ENCODE results near the gene ARRB1. TPM values are rescaled to one million over a fixed set of nuclear protein-coding genes. Genes with fewer than 3 reads are reported as not detected.

ARRB1 gene
- total RNA-seq, 1 donor from 2014 or later, result 53.8 TPM

DNA sequence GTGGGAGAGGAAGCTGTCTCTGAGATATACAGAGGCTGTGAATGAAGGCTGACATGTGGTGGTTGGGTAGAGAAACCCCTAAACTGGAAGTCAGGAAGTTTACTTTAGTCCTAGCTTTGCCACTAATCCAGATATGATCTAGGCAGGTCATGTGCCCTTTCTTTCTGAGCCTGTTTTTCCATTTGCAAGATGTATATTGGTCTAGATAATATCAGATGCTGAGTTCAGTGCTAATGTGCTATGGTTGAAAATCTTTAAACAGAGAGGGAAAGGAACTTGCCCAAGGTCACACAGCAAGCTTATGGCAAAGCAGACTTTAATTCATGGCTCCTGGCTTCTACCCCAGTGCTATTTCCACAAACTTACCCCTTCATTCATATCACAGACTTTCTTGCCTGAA lies 136.6 kb downstream of the ARRB1 start:
- Mint-ChIP-seq H3K36me3 (ENCODE audit: low read depth) (no peaks in the 10 kb centered on the region), H3K27me3 (ENCODE audit: low read depth) (peaks cover 66% of the 10 kb centered on the region), H3K27ac (ENCODE audit: unreplicated experiment) (no peak overlapping the region), H3K4me1 (no peaks in the 10 kb centered on the region), H3K9me3 (no peaks in the 10 kb centered on the region), H3K4me3 (no peak overlapping the region)
- no peak for DNase-seq (ENCODE audit: low read depth, low spot score)
- TF ChIP-seq, protein P1, sequence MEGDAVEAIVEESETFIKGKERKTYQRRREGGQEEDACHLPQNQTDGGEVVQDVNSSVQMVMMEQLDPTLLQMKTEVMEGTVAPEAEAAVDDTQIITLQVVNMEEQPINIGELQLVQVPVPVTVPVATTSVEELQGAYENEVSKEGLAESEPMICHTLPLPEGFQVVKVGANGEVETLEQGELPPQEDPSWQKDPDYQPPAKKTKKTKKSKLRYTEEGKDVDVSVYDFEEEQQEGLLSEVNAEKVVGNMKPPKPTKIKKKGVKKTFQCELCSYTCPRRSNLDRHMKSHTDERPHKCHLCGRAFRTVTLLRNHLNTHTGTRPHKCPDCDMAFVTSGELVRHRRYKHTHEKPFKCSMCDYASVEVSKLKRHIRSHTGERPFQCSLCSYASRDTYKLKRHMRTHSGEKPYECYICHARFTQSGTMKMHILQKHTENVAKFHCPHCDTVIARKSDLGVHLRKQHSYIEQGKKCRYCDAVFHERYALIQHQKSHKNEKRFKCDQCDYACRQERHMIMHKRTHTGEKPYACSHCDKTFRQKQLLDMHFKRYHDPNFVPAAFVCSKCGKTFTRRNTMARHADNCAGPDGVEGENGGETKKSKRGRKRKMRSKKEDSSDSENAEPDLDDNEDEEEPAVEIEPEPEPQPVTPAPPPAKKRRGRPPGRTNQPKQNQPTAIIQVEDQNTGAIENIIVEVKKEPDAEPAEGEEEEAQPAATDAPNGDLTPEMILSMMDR (conservative IDR thresholded peaks at IDR 0.05), result no peak

DNA sequence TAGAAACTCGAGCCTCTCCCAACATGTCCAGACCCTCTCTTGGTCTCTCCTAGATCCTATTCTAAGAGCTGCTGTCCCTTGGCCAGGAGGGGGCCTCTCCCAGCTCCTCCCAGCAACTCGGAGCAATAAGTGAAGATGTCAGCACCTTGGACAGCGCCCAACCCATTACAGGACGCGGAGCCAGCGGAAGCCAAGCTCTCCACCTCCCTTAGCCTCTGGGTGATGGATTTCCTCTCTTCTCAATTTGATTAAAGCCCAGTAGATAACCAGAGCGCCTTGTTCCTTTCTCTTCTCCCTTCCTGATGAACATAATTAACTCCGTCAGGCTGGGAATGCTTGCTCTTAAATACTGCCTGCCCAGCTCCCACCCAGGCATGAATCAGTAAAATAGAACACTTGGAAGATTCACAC lies 137.0 kb downstream of the ARRB1 start:
- Mint-ChIP-seq H3K36me3 (ENCODE audit: low read depth) (no peaks in the 10 kb centered on the region), H3K4me1 (no peaks in the 10 kb centered on the region), H3K27ac (ENCODE audit: unreplicated experiment) (no peak overlapping the region), H3K27me3 (ENCODE audit: low read depth) (peaks cover 63% of the 10 kb centered on the region), H3K9me3 (no peaks in the 10 kb centered on the region), H3K4me3 (no peak overlapping the region)
- TF ChIP-seq, protein P1 (conservative IDR thresholded peaks at IDR 0.05), result peak; percentile 59
- DNase-seq (ENCODE audit: low read depth, low spot score), result peak; percentile 96

Small RNA genes lying within 50 kb of the gene (microRNA-seq; reads per million reads assigned to microRNA genes)
- gene MIR326, result 48.0 reads per million, percentile 50 among the genes with 10 or more reads in this experiment

Other genes starting within 250 kb of the ARRB1 start
- gene SLCO2B1, start 200.6 kb downstream of the ARRB1 start, total RNA-seq, result not detected in 2 replicates
- gene TPBGL, start 110.9 kb downstream of the ARRB1 start, total RNA-seq, result 0.19 and 0.27 TPM in 2 replicates
- 3,598 and 3,664 TPM in 2 replicates for gene RPS3, start 47.9 kb upstream of the ARRB1 start, total RNA-seq
- 9.4 and 11.6 TPM in 2 replicates for gene KLHL35, start 81.5 kb upstream of the ARRB1 start, total RNA-seq
- 13.3 and 15.4 TPM in 2 replicates for gene GDPD5, start 174.3 kb upstream of the ARRB1 start, total RNA-seq
- gene SERPINH1, start 210.6 kb upstream of the ARRB1 start, total RNA-seq, result 179 and 191 TPM in 2 replicates